NCI-H345 treated with DMSO at 0.1 percent for 48 hours (cell line): Measurements from ENCODE around the gene SHANK3.

Experiments used
- DNase-seq: peaks from one replicate; lab custom pipeline; 2025; ENCODE audit not compliant: unreplicated experiment; lab: John Stamatoyannopoulos, UW

Gene SHANK3

GRCh38 chr22:50677493-50678217 is 5.0 kb downstream of the SHANK3 start:
- DNase-seq, result no peak

- no peak for DNase-seq
These were observed 5.6 kb downstream of the SHANK3 start for GRCh38 chr22:50678218-50678650.

- DNase-seq, result no peak
These were observed 6.3 kb downstream of the SHANK3 start for GRCh38 chr22:50678651-50679521.

GRCh38 chr22:50683086-50683993 is 10.7 kb downstream of the SHANK3 start:
- no peak for DNase-seq

- DNase-seq, result no peak
These were observed 11.4 kb downstream of the SHANK3 start for GRCh38 chr22:50683994-50684371.

GRCh38 chr22:50684501-50684900 is 11.9 kb downstream of the SHANK3 start:
- DNase-seq, result no peak

- no peak for DNase-seq
These were observed 12.4 kb downstream of the SHANK3 start for GRCh38 chr22:50684986-50685385.

GRCh38 chr22:50686794-50687193 is 14.2 kb downstream of the SHANK3 start:
- no peak for DNase-seq

- DNase-seq, result no peak
These were observed 15.2 kb downstream of the SHANK3 start for GRCh38 chr22:50687829-50688228.

- DNase-seq, result no peak
These were observed 15.8 kb downstream of the SHANK3 start for GRCh38 chr22:50688448-50688847.

- no peak for DNase-seq
These were observed 18.9 kb downstream of the SHANK3 start for GRCh38 chr22:50691521-50691920.

- DNase-seq, result no peak
These were observed 20.8 kb downstream of the SHANK3 start for GRCh38 chr22:50693462-50693861.

- DNase-seq, result no peak
These were observed 21.5 kb downstream of the SHANK3 start for GRCh38 chr22:50694099-50694605.

- DNase-seq, result no peak
These were observed 22.3 kb downstream of the SHANK3 start for GRCh38 chr22:50694766-50695420.

- DNase-seq, result no peak
These were observed 23.0 kb downstream of the SHANK3 start for GRCh38 chr22:50695421-50696250.

- DNase-seq, result no peak
These were observed 23.7 kb downstream of the SHANK3 start for GRCh38 chr22:50696251-50696798.

- DNase-seq, result no peak
These were observed 24.4 kb downstream of the SHANK3 start for GRCh38 chr22:50696799-50697561.

- no peak for DNase-seq
These were observed 25.3 kb downstream of the SHANK3 start for GRCh38 chr22:50697667-50698506.
